Mammary epithelial cell (primary cell): Measurements from ENCODE around the gene ARIH2.

Source experiments
- EZH2 ChIP-seq: IDR thresholded peaks from 2 replicates; pipeline ENCODE4 v1.6.1; 2012; ENCODE audit warnings: low read length, inconsistent platforms, borderline replicate concordance
- TF ChIP-seq, protein P1 (sequence below), 2 donors: IDR thresholded peaks in 1 of 2; conservative IDR thresholded peaks in 1 of 2; 2 replicates each; pipeline ENCODE4 v1.5.1; 2011 to 2012; ENCODE audit warnings: inconsistent platforms in 2 of 2, low read length in 2 of 2, mild to moderate bottlenecking in 2 of 2, control low read depth in 1 of 2, low read depth in 1 of 2; ENCODE audit not compliant: insufficient read depth in 1 of 2; ENCODE audit errors: extremely low read depth in 1 of 2

DNA sequence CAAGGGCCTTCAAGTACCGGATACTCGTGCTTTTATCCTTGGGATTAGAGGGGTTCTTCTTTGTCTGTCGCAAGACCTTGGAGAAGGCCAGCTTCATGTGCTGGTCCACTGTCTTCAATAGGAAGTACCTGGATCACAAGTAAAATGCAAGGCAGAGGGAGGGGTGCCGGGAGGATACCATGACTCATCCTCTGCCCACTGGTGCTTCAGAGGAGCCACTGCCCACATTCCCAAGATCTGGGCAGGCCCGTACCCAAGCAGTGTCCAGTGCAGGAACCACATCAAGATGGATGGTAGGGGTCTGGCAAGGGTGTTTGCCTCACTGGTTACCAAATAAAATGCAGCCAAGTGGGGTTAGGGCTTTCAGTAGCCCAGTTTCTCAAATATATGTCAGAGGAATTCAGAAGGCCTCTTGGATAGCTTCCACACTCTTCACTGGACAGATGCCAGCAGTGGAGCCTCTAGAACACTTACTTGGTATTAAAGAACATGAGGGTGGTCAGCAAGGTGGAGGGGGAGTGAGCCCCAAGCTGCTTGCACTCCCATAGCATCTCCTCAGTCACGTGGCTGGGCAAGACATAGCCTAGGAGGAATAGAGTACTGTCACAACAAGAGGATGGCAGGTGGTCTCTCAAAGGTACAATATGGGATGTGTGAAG lies 114.1 kb downstream of the ARIH2 start:
- TF ChIP-seq, protein P1, sequence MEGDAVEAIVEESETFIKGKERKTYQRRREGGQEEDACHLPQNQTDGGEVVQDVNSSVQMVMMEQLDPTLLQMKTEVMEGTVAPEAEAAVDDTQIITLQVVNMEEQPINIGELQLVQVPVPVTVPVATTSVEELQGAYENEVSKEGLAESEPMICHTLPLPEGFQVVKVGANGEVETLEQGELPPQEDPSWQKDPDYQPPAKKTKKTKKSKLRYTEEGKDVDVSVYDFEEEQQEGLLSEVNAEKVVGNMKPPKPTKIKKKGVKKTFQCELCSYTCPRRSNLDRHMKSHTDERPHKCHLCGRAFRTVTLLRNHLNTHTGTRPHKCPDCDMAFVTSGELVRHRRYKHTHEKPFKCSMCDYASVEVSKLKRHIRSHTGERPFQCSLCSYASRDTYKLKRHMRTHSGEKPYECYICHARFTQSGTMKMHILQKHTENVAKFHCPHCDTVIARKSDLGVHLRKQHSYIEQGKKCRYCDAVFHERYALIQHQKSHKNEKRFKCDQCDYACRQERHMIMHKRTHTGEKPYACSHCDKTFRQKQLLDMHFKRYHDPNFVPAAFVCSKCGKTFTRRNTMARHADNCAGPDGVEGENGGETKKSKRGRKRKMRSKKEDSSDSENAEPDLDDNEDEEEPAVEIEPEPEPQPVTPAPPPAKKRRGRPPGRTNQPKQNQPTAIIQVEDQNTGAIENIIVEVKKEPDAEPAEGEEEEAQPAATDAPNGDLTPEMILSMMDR (conservative IDR thresholded peaks at IDR 0.05 in 1 of 2, IDR thresholded peaks at IDR 0.05 in 1 of 2; ENCODE audit: extremely low read depth in 1 of 2, insufficient read depth in 1 of 2, low read depth in 1 of 2, low read length in 2 of 2): no peak
- no peak for TF ChIP-seq EZH2
